Lung (tissue), 12 donors: Measurements from ENCODE around the gene NRROS. TPM values are rescaled to one million over a fixed set of nuclear protein-coding genes. Genes with fewer than 3 reads are reported as not detected.
"Not testable (repeated sequence)": the region's sequence is repeated elsewhere in the genome, so short reads cannot be mapped to it uniquely, and the experiment has no call there.

ENCODE experiments used
- ATAC-seq: fragments of 200-7000 bp; cut with Tn5 transposase; one replicate; pipeline ENCODE4 v1.9.1; 2020; ENCODE audit warnings: moderate number of reproducible peaks; ENCODE audit not compliant: insufficient read depth, low FRiP score
- DNase-seq, 3 donors: peaks; one replicate each; pipeline ENCODE4 v3.0.0-alpha.2; 2013 to 2017
- H3K27ac ChIP-seq, 2 donors: one replicate each; pipeline ENCODE4 v1.5.1; 2013; ENCODE audit warnings: mild to moderate bottlenecking in 2 of 2, moderate library complexity in 2 of 2, control low read depth in 1 of 2, inconsistent platforms in 1 of 2, low read depth in 1 of 2, low read length in 1 of 2
- H3K27me3 ChIP-seq, 3 donors: one replicate each; pipeline ENCODE4 v1.5.1; 2013; ENCODE audit warnings: low read length in 2 of 3; ENCODE audit not compliant: control insufficient read depth in 3 of 3, insufficient read depth in 3 of 3
- H3K36me3 ChIP-seq, 4 donors: one replicate each; pipeline ENCODE4 v1.5.1; 2013; ENCODE audit warnings: low read length in 4 of 4, mild to moderate bottlenecking in 1 of 4, moderate library complexity in 1 of 4; ENCODE audit not compliant: control insufficient read depth in 4 of 4, insufficient read depth in 4 of 4
- H3K4me1 ChIP-seq, 5 donors: one replicate each; pipeline ENCODE4 v1.5.1; 2013; ENCODE audit warnings: low read length in 5 of 5, mild to moderate bottlenecking in 2 of 5, moderate library complexity in 1 of 5; ENCODE audit not compliant: control insufficient read depth in 5 of 5, insufficient read depth in 5 of 5
- H3K4me3 ChIP-seq: one replicate; pipeline ENCODE4 v1.5.1; 2013; ENCODE audit warnings: mild to moderate bottlenecking, control low read depth, moderate library complexity
- H3K9ac ChIP-seq, 2 donors: one replicate each; pipeline ENCODE4 v1.5.1; 2013; ENCODE audit warnings: low read length in 2 of 2, control low read depth in 1 of 2; ENCODE audit not compliant: insufficient read depth in 1 of 2
- H3K9me3 ChIP-seq, 4 donors: one replicate each; pipeline ENCODE4 v1.5.1; 2013; ENCODE audit warnings: low read length in 3 of 4, mild to moderate bottlenecking in 1 of 4, moderate library complexity in 1 of 4; ENCODE audit not compliant: control insufficient read depth in 4 of 4, insufficient read depth in 3 of 4
- CTCF ChIP-seq: IDR thresholded peaks from 2 replicates; pipeline ENCODE4 v1.5.1; 2012; ENCODE audit warnings: mild to moderate bottlenecking; ENCODE audit errors: control extremely low read depth, extremely low read depth
- WGBS, 2 donors: extraction: QIAGEN DNeasy Blood & Tissue Kit; methylation state at CpG; one replicate each; pipeline ENCODE4 v1.1.7; 2013; 5-methylcytosine and 5-hydroxymethylcytosine counted together
- polyA plus RNA-seq, 2 donors: library from polyadenylated mRNA; stranded (reverse); fragments of 200-250 nt; gene quantifications; one replicate each; pipeline ENCODE4 v1.2.1, GENCODE V29; 2013
- total RNA-seq, 2 donors: library from RNA; depleted of rRNA in 1 of 2; stranded (reverse); fragments of >200 nt in 1 of 2; gene quantifications; one replicate each; pipeline ENCODE4 v1.2.1, GENCODE V29; 2014 to 2021
- donor health status: control.
- donor health status: control.
- donor health status: Bipolar disorder and iron deficiency.
- donor health status: healthy.
- donor health status: DM: yes; HTN: yes; CAD: no.

The NRROS gene
- total and polyA plus RNA-seq, 4 donors: 6.6 to 17.6 (median 13.0) TPM

GRCh38 chr3:196619223-196619622 is 20.3 kb upstream of the NRROS start:
- Histone ChIP-seq H3K27ac (peak overlapping the region; percentile 46 to 52), H3K9me3 (no peaks in the 10 kb centered on the region)
- DNase-seq: peak in 1 of 3 donors; percentile 66

GRCh38 chr3:196619627-196620026 is 19.9 kb upstream of the NRROS start:
- H3K27me3 ChIP-seq, H3K9ac ChIP-seq, H3K4me3 ChIP-seq, H3K36me3 ChIP-seq, H3K4me1 ChIP-seq, DNase-seq, ATAC-seq, H3K9me3 ChIP-seq, H3K27ac ChIP-seq: not testable (repeated sequence)
- 34 to 68% methylated on average over 2 to 3 of the region's 5 CpGs for WGBS, 2 donors

More at GRCh38 chr3:196619223-196619622, 20.3 kb upstream of the NRROS start:
- no peak for TF ChIP-seq CTCF
- no peak for ATAC-seq
- H3K4me3 ChIP-seq: no peak overlapping the region
- H3K9ac ChIP-seq: no peak overlapping the region
- peaks cover 0 to 8% (median 0%) of the 10 kb centered on the region in 5 donors for H3K4me1 ChIP-seq
- WGBS, 2 donors: 29 to 31% methylated on average over 5 of the region's 5 CpGs
- no peaks in the 10 kb centered on the region for H3K36me3 ChIP-seq
- H3K27me3 ChIP-seq: no peaks in the 10 kb centered on the region

- peaks cover 0 to 8% (median 0%) of the 10 kb centered on the region in 5 donors for H3K4me1 ChIP-seq
- no peak overlapping the region for H3K9ac ChIP-seq
These were observed 19.3 kb upstream of the NRROS start for GRCh38 chr3:196620161-196620604.

GRCh38 chr3:196620684-196621083 is 18.8 kb upstream of the NRROS start:
- WGBS, 2 donors: 61 to 64% methylated on average over 2 of the region's 2 CpGs
- Histone ChIP-seq H3K36me3 (no peaks in the 10 kb centered on the region), H3K27me3 (no peaks in the 10 kb centered on the region), H3K27ac (no peak overlapping the region), H3K4me1 (peaks cover 0 to 8% (median 0%) of the 10 kb centered on the region in 5 donors), H3K9ac (no peak overlapping the region), H3K9me3 (no peaks in the 10 kb centered on the region), H3K4me3 (no peak overlapping the region)
- no peak for TF ChIP-seq CTCF
- ATAC-seq (no peak), DNase-seq (no peak)

More at GRCh38 chr3:196620161-196620604, 19.3 kb upstream of the NRROS start:
- Histone ChIP-seq H3K4me3 (no peak overlapping the region), H3K36me3 (no peaks in the 10 kb centered on the region), H3K9me3 (no peaks in the 10 kb centered on the region), H3K27ac (peak overlapping the region in 1 of 2 donors; percentile 29), H3K27me3 (no peaks in the 10 kb centered on the region)
- WGBS, 2 donors: 28 to 49% methylated on average over 10 of the region's 10 CpGs
- ATAC-seq: peak; percentile 27
- no peak for DNase-seq
- no peak for TF ChIP-seq CTCF
